Endodermal cell (in vitro differentiated cells): Measurements from ENCODE around the gene PRKCB. TPM values are rescaled to one million over a fixed set of nuclear protein-coding genes. Genes with fewer than 3 reads are reported as not detected.

Source experiments
- DNase-seq: peaks from one replicate; pipeline ENCODE4 v3.0.0-alpha.2; 2017
- H3K27ac ChIP-seq: 2 replicates; pipeline ENCODE4 v1.5.1; 2013; ENCODE audit warnings: mild to moderate bottlenecking, low read depth, low read length, moderate library complexity
- H3K27me3 ChIP-seq: 2 replicates; pipeline ENCODE4 v1.6.1; 2013; ENCODE audit warnings: mild to moderate bottlenecking, low read length, moderate library complexity; ENCODE audit not compliant: insufficient read depth, control insufficient read depth, poor library complexity, severe bottlenecking
- H3K36me3 ChIP-seq: 2 replicates; pipeline ENCODE4 v1.7.0; 2013; ENCODE audit warnings: mild to moderate bottlenecking, low read length, moderate library complexity; ENCODE audit not compliant: control insufficient read depth, insufficient read depth
- H3K4me1 ChIP-seq: one replicate; pipeline ENCODE4 v1.7.0; 2013; ENCODE audit warnings: low read length; ENCODE audit not compliant: control insufficient read depth, insufficient read depth
- H3K4me3 ChIP-seq: 2 replicates; pipeline ENCODE4 v1.5.1; 2013; ENCODE audit warnings: mild to moderate bottlenecking, low read length, moderate library complexity
- H3K9ac ChIP-seq: 2 replicates; pipeline ENCODE4 v1.6.1; 2013; ENCODE audit warnings: mild to moderate bottlenecking, low read length, moderate library complexity; ENCODE audit not compliant: poor library complexity, severe bottlenecking; ENCODE audit errors: extremely low read depth
- H3K9me3 ChIP-seq: 2 replicates; pipeline ENCODE4 v1.6.1; 2013; ENCODE audit warnings: mild to moderate bottlenecking, low read length, moderate library complexity; ENCODE audit not compliant: control insufficient read depth
- H3K27ac Mint-ChIP-seq: 2 replicates; pipeline ENCODE4 v1.8.0; 2020; ENCODE audit warnings: mixed read lengths
- H3K27me3 Mint-ChIP-seq: 2 replicates; pipeline ENCODE4 v1.8.0; 2021; ENCODE audit warnings: mild to moderate bottlenecking, mixed read lengths; ENCODE audit not compliant: insufficient read depth
- H3K36me3 Mint-ChIP-seq: 2 replicates; pipeline ENCODE4 v1.8.0; 2020; ENCODE audit warnings: low read depth, mixed read lengths
- H3K4me1 Mint-ChIP-seq: 2 replicates; pipeline ENCODE4 v1.8.0; 2020; ENCODE audit warnings: mixed read lengths
- H3K4me3 Mint-ChIP-seq: 2 replicates; pipeline ENCODE4 v1.8.0; 2020; ENCODE audit warnings: mild to moderate bottlenecking, moderate library complexity, mixed read lengths
- H3K9me3 Mint-ChIP-seq: 2 replicates; pipeline ENCODE4 v1.8.0; 2020; ENCODE audit warnings: mild to moderate bottlenecking, mixed read lengths
- WGBS, 2 experiments: methylation state at CpG; one replicate each; pipeline versions ENCODE4 v1.1.5 to v1.1.7; 2013; ENCODE audit warnings: missing lambda C conversion rate in 2 of 2, mixed read lengths in 1 of 2; ENCODE audit not compliant: insufficient coverage in 1 of 2, insufficient read length in 1 of 2; 5-methylcytosine and 5-hydroxymethylcytosine counted together
- total RNA-seq, 2 donors: library from RNA; stranded (reverse); fragmentation: NEBNext Ultra II Directional in 1 of 2; extraction: Animal tissue kit (Norgen Biotek cat#: 25700) in 1 of 2; gene quantifications; 2 replicates in 1 of 2; 3 replicates in 1 of 2; pipeline ENCODE4 v1.2.1, GENCODE V29; 2021
- TF ChIP-seq, protein P1 (sequence below): fragments of 200-600 bp; sonication (generic); conservative IDR thresholded peaks from 2 replicates; pipeline ENCODE4 v1.5.0; 2021; ENCODE audit warnings: antibody characterized with exemption, mild to moderate bottlenecking

PRKCB gene
- total RNA-seq, 2 donors from 2014 or later: 0.38 to 1.1 TPM

DNA sequence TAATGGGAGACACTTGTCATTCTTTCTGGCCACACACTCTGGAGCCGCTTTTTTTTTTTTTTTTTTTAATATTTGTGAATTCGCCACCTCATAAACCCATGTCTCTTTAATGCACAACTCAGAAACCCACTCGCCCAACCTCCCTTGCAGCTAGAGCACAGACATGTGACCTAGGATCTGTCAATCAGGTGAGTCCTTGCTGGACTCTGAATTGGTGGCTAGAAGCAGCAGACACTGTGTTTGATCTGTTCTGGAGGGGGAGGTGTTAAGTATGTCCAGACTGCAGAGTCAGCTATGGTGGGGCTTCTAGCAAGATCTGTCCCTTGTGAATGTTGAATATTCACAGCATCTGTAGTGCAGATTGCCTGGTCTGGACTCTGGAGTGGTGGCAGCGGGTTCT lies 112.1 kb downstream of the PRKCB start:
- no peaks in the 10 kb centered on the region for H3K36me3 ChIP-seq
- Mint-ChIP-seq H3K9me3 (no peaks in the 10 kb centered on the region), H3K27me3 (peaks cover 7% of the 10 kb centered on the region), H3K4me3 (no peak overlapping the region), H3K27ac (no peak overlapping the region), H3K4me1 (peaks cover 10% of the 10 kb centered on the region), H3K36me3 (no peaks in the 10 kb centered on the region)
- DNase-seq: no peak
- TF ChIP-seq, protein P1, sequence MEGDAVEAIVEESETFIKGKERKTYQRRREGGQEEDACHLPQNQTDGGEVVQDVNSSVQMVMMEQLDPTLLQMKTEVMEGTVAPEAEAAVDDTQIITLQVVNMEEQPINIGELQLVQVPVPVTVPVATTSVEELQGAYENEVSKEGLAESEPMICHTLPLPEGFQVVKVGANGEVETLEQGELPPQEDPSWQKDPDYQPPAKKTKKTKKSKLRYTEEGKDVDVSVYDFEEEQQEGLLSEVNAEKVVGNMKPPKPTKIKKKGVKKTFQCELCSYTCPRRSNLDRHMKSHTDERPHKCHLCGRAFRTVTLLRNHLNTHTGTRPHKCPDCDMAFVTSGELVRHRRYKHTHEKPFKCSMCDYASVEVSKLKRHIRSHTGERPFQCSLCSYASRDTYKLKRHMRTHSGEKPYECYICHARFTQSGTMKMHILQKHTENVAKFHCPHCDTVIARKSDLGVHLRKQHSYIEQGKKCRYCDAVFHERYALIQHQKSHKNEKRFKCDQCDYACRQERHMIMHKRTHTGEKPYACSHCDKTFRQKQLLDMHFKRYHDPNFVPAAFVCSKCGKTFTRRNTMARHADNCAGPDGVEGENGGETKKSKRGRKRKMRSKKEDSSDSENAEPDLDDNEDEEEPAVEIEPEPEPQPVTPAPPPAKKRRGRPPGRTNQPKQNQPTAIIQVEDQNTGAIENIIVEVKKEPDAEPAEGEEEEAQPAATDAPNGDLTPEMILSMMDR: no peak
- H3K27me3 ChIP-seq: peaks cover under 1% of the 10 kb centered on the region
- no peak overlapping the region for H3K4me3 ChIP-seq
- no peak overlapping the region for H3K9ac ChIP-seq
- WGBS, 2 experiments: 93 to 100% methylated on average over 1 to 3 of the region's 4 CpGs
- peaks cover 5% of the 10 kb centered on the region for H3K4me1 ChIP-seq
- H3K9me3 ChIP-seq: no peaks in the 10 kb centered on the region
- no peak overlapping the region for H3K27ac ChIP-seq

DNA sequence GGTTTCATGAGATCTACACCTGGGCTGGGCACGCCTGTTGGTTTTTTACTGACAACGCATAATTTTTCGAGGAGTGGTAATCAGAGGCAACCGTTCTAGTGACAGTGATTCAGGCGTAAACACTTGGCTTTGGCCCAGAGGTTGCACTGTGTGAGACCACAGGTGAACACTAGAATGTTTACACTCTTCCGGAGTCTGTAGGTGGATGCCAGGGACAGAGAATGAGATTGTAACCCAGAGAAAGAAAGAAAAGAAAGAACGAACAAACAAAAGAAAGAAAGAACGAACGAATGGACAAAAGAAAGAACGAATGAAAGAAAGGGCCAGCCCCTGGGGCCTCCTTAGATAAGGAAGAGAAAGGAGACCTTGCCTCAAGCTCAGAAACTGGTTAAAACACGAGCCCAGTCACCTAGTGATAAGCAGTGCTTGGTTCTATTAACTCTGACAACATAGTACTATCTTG lies 113.2 kb downstream of the PRKCB start:
- H3K4me3 Mint-ChIP-seq: no peak overlapping the region
- peaks cover 16% of the 10 kb centered on the region for H3K27me3 Mint-ChIP-seq
- H3K36me3 Mint-ChIP-seq: no peaks in the 10 kb centered on the region
- Histone ChIP-seq H3K9ac (no peak overlapping the region), H3K4me1 (peaks cover 5% of the 10 kb centered on the region), H3K9me3 (no peaks in the 10 kb centered on the region), H3K27ac (no peak overlapping the region), H3K4me3 (no peak overlapping the region), H3K36me3 (no peaks in the 10 kb centered on the region), H3K27me3 (peaks cover 8% of the 10 kb centered on the region)
- 87 to 90% methylated on average over 11 of the region's 11 CpGs for WGBS, 2 experiments
- no peak for DNase-seq
- no peak overlapping the region for H3K27ac Mint-ChIP-seq
- TF ChIP-seq, protein P1: no peak
- H3K4me1 Mint-ChIP-seq: peaks cover 13% of the 10 kb centered on the region
- H3K9me3 Mint-ChIP-seq: no peaks in the 10 kb centered on the region

DNA sequence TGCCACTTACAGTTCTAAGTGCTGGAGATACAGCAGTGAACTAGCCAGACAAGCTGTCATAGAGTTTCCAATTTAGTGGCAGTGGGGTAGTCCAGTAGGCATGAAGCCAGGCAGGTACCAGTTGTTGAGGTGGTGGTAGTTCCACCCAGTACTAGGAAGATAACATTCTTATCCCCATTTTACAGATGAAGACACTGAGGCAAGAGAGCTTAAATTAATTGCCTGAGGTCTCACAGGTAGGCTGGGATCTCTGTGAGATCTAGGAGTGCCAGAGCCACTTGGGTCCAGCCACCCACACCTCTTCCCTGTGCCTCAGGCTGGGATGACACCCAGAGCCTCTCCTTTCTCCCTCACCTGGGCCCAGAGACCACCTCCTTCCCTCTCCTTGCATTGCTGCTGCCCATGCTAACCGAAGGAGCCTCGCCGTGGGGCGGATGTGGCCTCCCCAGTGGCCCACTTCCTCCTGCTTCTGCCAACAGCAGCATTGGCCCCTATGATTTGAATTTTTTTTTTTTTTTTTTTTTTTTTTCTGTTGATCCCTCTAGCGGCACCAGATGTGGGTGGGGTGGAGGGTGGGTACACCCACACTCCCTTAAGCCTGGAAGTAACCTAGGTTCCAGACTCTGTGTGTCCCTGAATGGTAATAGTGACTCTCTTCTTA lies 114.0 kb downstream of the PRKCB start:
- Histone ChIP-seq H3K27me3 (peaks cover 15% of the 10 kb centered on the region), H3K27ac (no peak overlapping the region), H3K9ac (no peak overlapping the region), H3K4me1 (peaks cover 1% of the 10 kb centered on the region), H3K9me3 (no peaks in the 10 kb centered on the region), H3K4me3 (no peak overlapping the region), H3K36me3 (no peaks in the 10 kb centered on the region)
- H3K27me3 Mint-ChIP-seq: peaks cover 20% of the 10 kb centered on the region
- H3K36me3 Mint-ChIP-seq: no peaks in the 10 kb centered on the region
- DNase-seq: no peak
- TF ChIP-seq, protein P1: no peak
- H3K4me1 Mint-ChIP-seq: peaks cover 13% of the 10 kb centered on the region
- H3K9me3 Mint-ChIP-seq: no peaks in the 10 kb centered on the region
- WGBS, 2 experiments: 97% methylated on average over 5 of the region's 5 CpGs; no CpG with 5 or more reads in 1 of the 2 experiments
- no peak overlapping the region for H3K4me3 Mint-ChIP-seq
- H3K27ac Mint-ChIP-seq: no peak overlapping the region
